ENCODE data around the gene UNC93A. TPM values are rescaled to one million over a fixed set of nuclear protein-coding genes. Genes with fewer than 3 reads are reported as not detected.

UNC93A gene
- total RNA-seq, 2 donors from 2014 or later: not detected

- ATAC-seq (peak in 1 of 2 donors; percentile 28), DNase-seq (ENCODE audit: low spot score) (peak; percentile 49)
- Mint-ChIP-seq H3K9me3 (no peaks in the 10 kb centered on the region), H3K27ac (no peak overlapping the region), H3K4me1 (ENCODE audit: low read depth in 2 of 2) (no peaks in the 10 kb centered on the region), H3K4me3 (no peak overlapping the region), H3K36me3 (no peaks in the 10 kb centered on the region), H3K27me3 (peaks cover 0 to 21% of the 10 kb centered on the region in 2 donors)
Measured at GRCh38 chr6:167293590-167294091, 2.5 kb downstream of the UNC93A start.

- Mint-ChIP-seq H3K36me3 (no peaks in the 10 kb centered on the region), H3K4me1 (ENCODE audit: low read depth in 2 of 2) (no peaks in the 10 kb centered on the region), H3K4me3 (no peak overlapping the region), H3K9me3 (no peaks in the 10 kb centered on the region), H3K27me3 (peaks cover 0 to 21% of the 10 kb centered on the region in 2 donors), H3K27ac (no peak overlapping the region)
- ATAC-seq (peak in 1 of 2 donors; percentile 28), DNase-seq (ENCODE audit: low spot score) (peak; percentile 35)
Measured at GRCh38 chr6:167294241-167294640, 3.1 kb downstream of the UNC93A start.

GRCh38 chr6:167294651-167295494, 3.8 kb downstream of the UNC93A start:
- Mint-ChIP-seq H3K27ac (no peak overlapping the region), H3K4me1 (ENCODE audit: low read depth in 2 of 2) (no peaks in the 10 kb centered on the region), H3K36me3 (no peaks in the 10 kb centered on the region), H3K9me3 (no peaks in the 10 kb centered on the region), H3K27me3 (peaks cover 0 to 21% of the 10 kb centered on the region in 2 donors), H3K4me3 (no peak overlapping the region)
- peak; percentile 45 for DNase-seq (ENCODE audit: low spot score)
- ATAC-seq: no peak

GRCh38 chr6:167295495-167296292, 4.6 kb downstream of the UNC93A start:
- Mint-ChIP-seq H3K27ac (no peak overlapping the region), H3K9me3 (no peaks in the 10 kb centered on the region), H3K36me3 (no peaks in the 10 kb centered on the region), H3K4me1 (ENCODE audit: low read depth in 2 of 2) (no peaks in the 10 kb centered on the region), H3K4me3 (no peak overlapping the region), H3K27me3 (peaks cover 0 to 21% of the 10 kb centered on the region in 2 donors)
- DNase-seq (ENCODE audit: low spot score): peak; percentile 26
- no peak for ATAC-seq

- H3K36me3 Mint-ChIP-seq: no peaks in the 10 kb centered on the region
- H3K4me1 Mint-ChIP-seq (ENCODE audit: low read depth in 2 of 2): no peaks in the 10 kb centered on the region
- ATAC-seq (peak in 1 of 2 donors; percentile 3), DNase-seq (ENCODE audit: low spot score) (no peak)
- peaks cover 0 to 21% of the 10 kb centered on the region in 2 donors for H3K27me3 Mint-ChIP-seq
- H3K9me3 Mint-ChIP-seq: no peaks in the 10 kb centered on the region
- no peak overlapping the region for H3K27ac Mint-ChIP-seq
- H3K4me3 Mint-ChIP-seq: no peak overlapping the region
Measured at GRCh38 chr6:167296293-167296690, 5.2 kb downstream of the UNC93A start.

GRCh38 chr6:167296902-167297301, 5.8 kb downstream of the UNC93A start:
- Mint-ChIP-seq H3K27ac (no peak overlapping the region), H3K9me3 (no peaks in the 10 kb centered on the region), H3K4me1 (ENCODE audit: low read depth in 2 of 2) (no peaks in the 10 kb centered on the region), H3K4me3 (no peak overlapping the region), H3K27me3 (peaks cover 0 to 23% of the 10 kb centered on the region in 2 donors), H3K36me3 (no peaks in the 10 kb centered on the region)
- no peak for ATAC-seq
- no peak for DNase-seq (ENCODE audit: low spot score)

- Mint-ChIP-seq H3K4me3 (no peak overlapping the region), H3K9me3 (no peaks in the 10 kb centered on the region), H3K27me3 (peaks cover 0 to 20% of the 10 kb centered on the region in 2 donors), H3K36me3 (no peaks in the 10 kb centered on the region), H3K4me1 (ENCODE audit: low read depth in 2 of 2) (no peaks in the 10 kb centered on the region), H3K27ac (no peak overlapping the region)
- no peak for DNase-seq (ENCODE audit: low spot score)
- no peak for ATAC-seq
Measured at GRCh38 chr6:167298127-167298526, 7.0 kb downstream of the UNC93A start.

- H3K27me3 Mint-ChIP-seq: peaks cover 0 to 20% of the 10 kb centered on the region in 2 donors
- no peaks in the 10 kb centered on the region for H3K36me3 Mint-ChIP-seq
- DNase-seq (ENCODE audit: low spot score) (no peak), ATAC-seq (peak in 1 of 2 donors; percentile 40)
- H3K4me1 Mint-ChIP-seq (ENCODE audit: low read depth in 2 of 2): no peaks in the 10 kb centered on the region
- no peak overlapping the region for H3K27ac Mint-ChIP-seq
- H3K9me3 Mint-ChIP-seq: no peaks in the 10 kb centered on the region
- no peak overlapping the region for H3K4me3 Mint-ChIP-seq
Measured at GRCh38 chr6:167299641-167300308, 8.7 kb downstream of the UNC93A start.

GRCh38 chr6:167300902-167301777, 10.0 kb downstream of the UNC93A start:
- no peak for ATAC-seq
- no peak overlapping the region for H3K27ac Mint-ChIP-seq
- peaks cover 0 to 15% of the 10 kb centered on the region in 2 donors for H3K27me3 Mint-ChIP-seq
- H3K9me3 Mint-ChIP-seq: no peaks in the 10 kb centered on the region
- no peaks in the 10 kb centered on the region for H3K4me1 Mint-ChIP-seq (ENCODE audit: low read depth in 2 of 2)
- DNase-seq (ENCODE audit: low spot score): no peak
- no peaks in the 10 kb centered on the region for H3K36me3 Mint-ChIP-seq
- no peak overlapping the region for H3K4me3 Mint-ChIP-seq

- Mint-ChIP-seq H3K36me3 (no peaks in the 10 kb centered on the region), H3K4me1 (ENCODE audit: low read depth in 2 of 2) (no peaks in the 10 kb centered on the region), H3K4me3 (no peak overlapping the region), H3K9me3 (no peaks in the 10 kb centered on the region), H3K27me3 (peaks cover 0 to 15% of the 10 kb centered on the region in 2 donors), H3K27ac (no peak overlapping the region)
- ATAC-seq (no peak), DNase-seq (ENCODE audit: low spot score) (no peak)
Measured at GRCh38 chr6:167302074-167302473, 11.0 kb downstream of the UNC93A start.

GRCh38 chr6:167302796-167303195, 11.7 kb downstream of the UNC93A start:
- Mint-ChIP-seq H3K27ac (no peak overlapping the region), H3K4me1 (ENCODE audit: low read depth in 2 of 2) (no peaks in the 10 kb centered on the region), H3K27me3 (peaks cover 0 to 13% of the 10 kb centered on the region in 2 donors), H3K4me3 (no peak overlapping the region), H3K36me3 (no peaks in the 10 kb centered on the region), H3K9me3 (no peaks in the 10 kb centered on the region)
- DNase-seq (ENCODE audit: low spot score) (no peak), ATAC-seq (no peak)

- Mint-ChIP-seq H3K4me1 (ENCODE audit: low read depth in 2 of 2) (no peaks in the 10 kb centered on the region), H3K36me3 (no peaks in the 10 kb centered on the region), H3K9me3 (no peaks in the 10 kb centered on the region), H3K27me3 (peaks cover under 1 to 7% of the 10 kb centered on the region in 2 donors), H3K27ac (no peak overlapping the region), H3K4me3 (no peak overlapping the region)
- ATAC-seq (no peak), DNase-seq (ENCODE audit: low spot score) (no peak)
Measured at GRCh38 chr6:167303675-167304625, 12.8 kb downstream of the UNC93A start.

Data from natural killer cell treated with Interleukin-12 subunit alpha and Interleukin-12 subunit beta and Interleukin-15 and Interleukin-18, amount 100 ng/mL, for 72 hours (primary cell).